Vagina (tissue), 2 donors: ENCODE results near the gene KRTAP10-3. TPM values are rescaled to one million over a fixed set of nuclear protein-coding genes. Genes with fewer than 3 reads are reported as not detected.
A peak's percentile ranks its signal among the peaks of the same experiment; 100 is the strongest.

Experiments
- DNase-seq, 2 donors: peaks; one replicate each; pipeline ENCODE4 v3.0.0-alpha.2; 2017; ENCODE audit errors: extremely low spot score in 2 of 2
- H3K27ac ChIP-seq: fragments of 200-600 bp; sonication (generic); one replicate; pipeline ENCODE4 v1.5.1; 2019
- H3K27me3 ChIP-seq: fragments of 200-600 bp; sonication (generic); one replicate; pipeline ENCODE4 v1.5.1; 2019
- H3K36me3 ChIP-seq, 2 donors: fragments of 200-600 bp; sonication (generic); one replicate each; pipeline ENCODE4 v1.5.1; 2017 to 2019
- H3K4me1 ChIP-seq: fragments of 200-600 bp; sonication (generic); one replicate; pipeline ENCODE4 v1.5.1; 2019
- H3K4me3 ChIP-seq, 2 donors: fragments of 200-600 bp; sonication (generic); 1 replicate in 1 of 2; 2 replicates in 1 of 2; pipeline ENCODE4 v1.5.1; 2016 to 2019
- H3K9me3 ChIP-seq: fragments of 200-600 bp; sonication (generic); one replicate; pipeline ENCODE4 v1.5.1; 2019
- CTCF ChIP-seq, 3 experiments: fragments of 450-650 bp in 2 of 3; fragments of 200-600 bp in 1 of 3; sonication (generic) in 1 of 3; IDR thresholded peaks; one replicate each; pipeline ENCODE4 v1.5.1; 2017 to 2019; ENCODE audit warnings: antibody characterized with exemption in 3 of 3, mild to moderate bottlenecking in 2 of 3, moderate library complexity in 2 of 3
- POLR2A ChIP-seq, 2 donors: fragments of 450-650 bp; IDR thresholded peaks; one replicate each; pipeline ENCODE4 v1.6.1; 2017; ENCODE audit warnings: antibody characterized with exemption in 2 of 2, mild to moderate bottlenecking in 2 of 2, moderate library complexity in 2 of 2
- POLR2AphosphoS5 ChIP-seq, 2 donors: sonication (generic); formaldehyde crosslinking; IDR thresholded peaks; one replicate each; pipeline ENCODE4 v1.9.0; 2017; ENCODE audit warnings: antibody characterized with exemption in 2 of 2, mild to moderate bottlenecking in 2 of 2, low read depth in 1 of 2; ENCODE audit not compliant: insufficient read depth in 1 of 2
- intact Hi-C: fragments of 100-400 bp; cut with DNase I; formaldehyde crosslinking; loops from one replicate; pipeline ENCODE4 v1.15.1; 2023
- total RNA-seq: library from RNA; depleted of rRNA; stranded (reverse); fragments of >200 nt; gene quantifications from one replicate; pipeline ENCODE4 v1.2.3, GENCODE V29; 2016

The KRTAP10-3 gene
- total RNA-seq, 1 donor from 2014 or later: not detected

DNA sequence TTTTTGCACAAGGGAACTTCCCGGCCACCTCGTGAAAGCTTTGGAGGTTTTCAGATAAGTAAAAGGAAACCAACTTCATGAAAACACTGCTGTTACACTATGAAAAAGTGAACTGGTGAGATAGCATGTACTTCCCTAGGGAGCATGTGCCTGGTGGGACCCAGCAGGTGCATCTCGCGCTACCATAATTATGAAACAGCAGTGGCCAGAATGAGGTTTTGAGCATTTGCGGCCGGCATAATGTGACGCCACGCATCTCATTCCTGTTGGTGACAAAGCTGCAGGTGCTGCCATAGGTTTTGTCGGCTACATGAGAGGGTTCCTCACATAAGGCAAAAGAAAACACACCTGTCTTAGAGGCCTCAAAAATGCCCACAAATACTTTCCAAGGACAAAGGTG lies 1.7 kb downstream of the KRTAP10-3 start:
- Histone ChIP-seq H3K4me1 (no peaks in the 10 kb centered on the region), H3K27ac (no peak overlapping the region), H3K9me3 (no peaks in the 10 kb centered on the region), H3K27me3 (no peaks in the 10 kb centered on the region), H3K36me3 (no peaks in the 10 kb centered on the region), H3K4me3 (no peak overlapping the region)
- TF ChIP-seq POLR2A (IDR thresholded peaks at IDR 0.05) (no peak), CTCF (IDR thresholded peaks at IDR 0.05) (no peak), POLR2AphosphoS5 (IDR thresholded peaks at IDR 0.05; ENCODE audit: insufficient read depth in 1 of 2, low read depth in 1 of 2) (no peak)
- intact Hi-C loops: no loop called here
- peak in 1 of 2 donors; percentile 37 for DNase-seq

DNA sequence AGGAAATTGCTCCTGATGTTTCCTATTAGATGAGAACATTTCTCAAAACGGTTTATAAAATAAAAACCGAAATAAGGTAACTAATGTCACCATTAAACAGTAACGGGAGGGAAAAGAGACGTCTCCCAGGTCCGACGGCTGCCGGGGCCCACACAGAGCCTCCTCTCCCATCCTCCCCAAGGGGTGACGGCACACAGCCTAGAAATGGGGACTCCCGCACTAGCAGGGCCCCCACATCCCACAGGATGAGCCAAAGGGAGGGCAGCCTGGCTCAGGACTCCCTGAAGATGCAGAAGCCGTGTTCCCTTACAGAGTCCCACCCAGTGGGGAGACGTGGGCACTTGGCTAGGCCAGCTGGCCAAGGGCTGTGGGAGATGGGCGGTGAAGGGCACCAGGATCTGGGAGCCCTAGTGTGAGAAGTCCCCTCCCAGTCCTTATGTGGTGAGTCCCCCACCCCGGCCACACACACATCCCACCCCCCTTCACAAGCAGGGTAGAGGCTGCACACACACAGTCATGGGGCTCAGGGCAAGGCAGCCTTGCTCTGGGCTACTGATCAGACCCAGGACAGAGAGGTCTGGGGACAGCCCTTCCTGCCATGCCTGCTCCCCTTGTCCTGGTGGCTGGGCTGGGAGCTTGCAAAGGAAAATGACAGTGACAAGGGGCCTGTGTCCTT lies 3.3 kb downstream of the KRTAP10-3 start:
- Histone ChIP-seq H3K36me3 (no peaks in the 10 kb centered on the region), H3K27me3 (no peaks in the 10 kb centered on the region), H3K27ac (no peak overlapping the region), H3K4me1 (no peaks in the 10 kb centered on the region), H3K9me3 (no peaks in the 10 kb centered on the region), H3K4me3 (no peak overlapping the region)
- peak; percentile 62 to 91 for DNase-seq
- TF ChIP-seq CTCF (IDR thresholded peaks at IDR 0.05): no peak
- TF ChIP-seq POLR2A (IDR thresholded peaks at IDR 0.05): no peak
- TF ChIP-seq POLR2AphosphoS5 (IDR thresholded peaks at IDR 0.05; ENCODE audit: insufficient read depth in 1 of 2, low read depth in 1 of 2): no peak
- intact Hi-C loops: no loop called here

- Histone ChIP-seq H3K36me3 (no peaks in the 10 kb centered on the region), H3K27ac (no peak overlapping the region), H3K27me3 (no peaks in the 10 kb centered on the region), H3K9me3 (no peaks in the 10 kb centered on the region), H3K4me1 (no peaks in the 10 kb centered on the region), H3K4me3 (no peak overlapping the region)
- no peak for TF ChIP-seq CTCF (IDR thresholded peaks at IDR 0.05)
- no peak for TF ChIP-seq POLR2A (IDR thresholded peaks at IDR 0.05)
- no peak for TF ChIP-seq POLR2AphosphoS5 (IDR thresholded peaks at IDR 0.05; ENCODE audit: insufficient read depth in 1 of 2, low read depth in 1 of 2)
- DNase-seq: peak; percentile 64 to 67
- intact Hi-C loops: no loop called here
Measured at GRCh38 chr21:44552681-44553080, 5.9 kb downstream of the KRTAP10-3 start.

DNA sequence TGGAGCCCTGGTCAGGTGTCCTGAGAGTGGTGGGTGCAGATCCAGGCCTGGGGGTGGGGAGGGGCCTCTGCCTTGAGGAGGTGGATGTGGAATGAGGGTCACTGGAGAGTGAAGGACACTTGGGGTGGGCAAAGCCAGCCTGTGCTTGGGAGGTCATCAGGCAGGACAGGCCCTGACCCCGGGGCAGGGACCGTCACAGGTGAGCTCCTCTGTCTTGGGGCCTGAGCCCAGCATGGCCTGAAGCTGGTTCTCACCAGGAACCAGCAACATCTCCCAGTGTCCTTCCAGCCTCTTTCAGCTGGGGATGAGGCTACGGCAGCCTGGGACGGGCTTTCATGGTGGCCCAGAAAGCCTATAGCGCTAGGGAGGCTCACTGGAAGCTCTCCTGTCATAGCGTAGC lies 6.5 kb downstream of the KRTAP10-3 start:
- TF ChIP-seq CTCF (IDR thresholded peaks at IDR 0.05) (no peak), POLR2AphosphoS5 (IDR thresholded peaks at IDR 0.05; ENCODE audit: insufficient read depth in 1 of 2, low read depth in 1 of 2) (no peak), POLR2A (IDR thresholded peaks at IDR 0.05) (no peak)
- H3K27me3 ChIP-seq: no peaks in the 10 kb centered on the region
- intact Hi-C loops: no loop called here
- H3K9me3 ChIP-seq: no peaks in the 10 kb centered on the region
- no peaks in the 10 kb centered on the region for H3K36me3 ChIP-seq
- H3K4me3 ChIP-seq: no peak overlapping the region
- no peaks in the 10 kb centered on the region for H3K4me1 ChIP-seq
- DNase-seq: peak; percentile 64 to 84
- H3K27ac ChIP-seq: no peak overlapping the region

DNA sequence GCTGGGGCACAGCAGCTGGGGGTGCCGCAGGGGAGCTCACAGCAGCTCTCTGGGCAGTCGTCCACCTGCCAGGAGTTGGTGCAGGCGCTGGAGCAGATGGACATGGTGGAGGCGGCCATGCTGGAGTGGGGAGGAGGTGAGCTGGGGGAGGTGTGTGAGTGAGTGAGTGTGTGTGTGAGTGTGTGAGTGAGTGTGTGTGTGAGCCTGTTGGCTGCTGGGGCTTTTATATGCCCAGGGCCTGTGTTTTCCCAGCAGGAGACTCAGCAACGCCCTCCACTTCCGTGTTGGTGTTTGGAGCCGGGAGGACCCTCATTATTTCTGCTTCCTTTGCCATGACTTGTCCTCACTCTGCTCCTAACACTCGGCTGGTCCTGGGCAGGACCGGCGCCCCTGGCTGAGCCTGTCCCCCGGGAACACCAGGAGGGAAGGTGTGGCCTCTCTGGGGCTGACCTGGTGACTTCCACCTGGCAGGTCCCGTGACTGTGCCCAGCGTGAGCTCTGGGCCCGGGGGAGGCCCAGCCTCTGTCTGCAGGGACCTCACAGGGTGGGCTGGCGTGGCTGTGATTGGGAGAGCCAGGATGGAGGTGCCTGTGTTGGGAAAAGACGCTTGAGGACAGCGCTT lies 7.1 kb downstream of the KRTAP10-3 start, which contains the start of gene KRTAP10-2:
Gene KRTAP10-2, minus strand, starts transcription at position 166 of the 622 bp plus-strand sequence. Its CDS starts 47 bp downstream, at position 119.
- H3K4me3 ChIP-seq: no peak within 1 kb of the TSS
- no peaks in the 10 kb centered on the region for H3K27me3 ChIP-seq
- H3K27ac ChIP-seq: no peak within 1 kb of the TSS
- no peaks in the 10 kb centered on the region for H3K9me3 ChIP-seq
- intact Hi-C loops: no loop called here
- no peaks in the 10 kb centered on the region for H3K4me1 ChIP-seq
- TF ChIP-seq POLR2AphosphoS5 (IDR thresholded peaks at IDR 0.05; ENCODE audit: insufficient read depth in 1 of 2, low read depth in 1 of 2) (no peak), CTCF (IDR thresholded peaks at IDR 0.05) (no peak), POLR2A (IDR thresholded peaks at IDR 0.05) (no peak)
- no peaks in the 10 kb centered on the region for H3K36me3 ChIP-seq
- peak; percentile 67 for DNase-seq
